GM19438 (cell line): Measurements from ENCODE around the gene ZNF619.
A peak's percentile ranks its signal among the peaks of the same experiment; 100 is the strongest.

Experiments
- ATAC-seq: cut with Tn5 transposase; IDR thresholded peaks from one replicate; pipeline ENCODE4 v1.9.1; 2021; ENCODE audit warnings: low read depth; ENCODE audit not compliant: unreplicated experiment

Gene ZNF619

GRCh38 chr3:40464339-40465110 lies 12.4 kb upstream of the ZNF619 start:
- ATAC-seq = no peak

GRCh38 chr3:40465111-40465407 lies 11.9 kb upstream of the ZNF619 start:
- ATAC-seq = no peak

- ATAC-seq = no peak
Measured at GRCh38 chr3:40465456-40465855, 11.5 kb upstream of the ZNF619 start.

- no peak for ATAC-seq
Measured at GRCh38 chr3:40468018-40468417, 8.9 kb upstream of the ZNF619 start.

- no peak for ATAC-seq
Measured at GRCh38 chr3:40470701-40471100, 6.2 kb upstream of the ZNF619 start.

GRCh38 chr3:40477666-40478065 lies 744 bp downstream of the ZNF619 start:
- ATAC-seq = no peak

- no peak for ATAC-seq
Measured at GRCh38 chr3:40487172-40487571, 10.2 kb downstream of the ZNF619 start.

- no peak for ATAC-seq
Measured at GRCh38 chr3:40490916-40491315, 14.0 kb downstream of the ZNF619 start.

- ATAC-seq = no peak
Measured at GRCh38 chr3:40494698-40495097, 17.8 kb downstream of the ZNF619 start.

GRCh38 chr3:40497288-40497687 lies 20.4 kb downstream of the ZNF619 start:
- no peak for ATAC-seq

- ATAC-seq = no peak
Measured at GRCh38 chr3:40499952-40500351, 23.0 kb downstream of the ZNF619 start.

- ATAC-seq = no peak
Measured at GRCh38 chr3:40502034-40502433, 25.1 kb downstream of the ZNF619 start.

- ATAC-seq = no peak
Measured at GRCh38 chr3:40504636-40505430, 27.9 kb downstream of the ZNF619 start.

- peak; percentile 87 for ATAC-seq
Measured at GRCh38 chr3:40505599-40506462, 28.9 kb downstream of the ZNF619 start, which contains the start of gene ZNF620. ZNF620 (plus strand) TSS chr3:40506039; CDS start chr3:40506353, 314 bp downstream.

- ATAC-seq = no peak
Measured at GRCh38 chr3:40511031-40511718, 34.3 kb downstream of the ZNF619 start.

- ATAC-seq = no peak
Measured at GRCh38 chr3:40516201-40516600, 39.3 kb downstream of the ZNF619 start.

- ATAC-seq = no peak
Measured at GRCh38 chr3:40518067-40518466, 41.1 kb downstream of the ZNF619 start.

GRCh38 chr3:40518848-40519247 lies 41.9 kb downstream of the ZNF619 start:
- no peak for ATAC-seq

- no peak for ATAC-seq
Measured at GRCh38 chr3:40521254-40521653, 44.3 kb downstream of the ZNF619 start.

GRCh38 chr3:40523781-40524180 lies 46.9 kb downstream of the ZNF619 start:
- no peak for ATAC-seq

- peak; percentile 19 for ATAC-seq
Measured at GRCh38 chr3:40524222-40524567, 47.3 kb downstream of the ZNF619 start.
